Heart left ventricle (tissue), 16 donors: Measurements from ENCODE around the gene NEDD4L. TPM values are rescaled to one million over a fixed set of nuclear protein-coding genes. Genes with fewer than 3 reads are reported as not detected.

Experiments used
- ATAC-seq, 4 donors: fragments of 200-7000 bp; cut with Tn5 transposase; one replicate each; pipeline ENCODE4 v1.9.1; 2020 to 2022; ENCODE audit warnings: moderate library complexity in 4 of 4, mild to moderate bottlenecking in 3 of 4, moderate number of reproducible peaks in 1 of 4
- DNase-seq, 5 donors: peaks; one replicate each; pipeline ENCODE4 v3.0.0-alpha.2; 2020
- H3K27ac ChIP-seq, 12 donors: fragments of 200-600 bp; sonication (generic) in 4 of 12; one replicate each; pipeline versions ENCODE4 v1.5.0 to v1.8.0; 2016 to 2022; ENCODE audit warnings: mild to moderate bottlenecking in 2 of 12
- H3K27me3 ChIP-seq, 9 donors: fragments of 200-600 bp; sonication (generic) in 2 of 9; one replicate each; pipeline versions ENCODE4 v1.5.1 to v1.8.0; 2016 to 2022; ENCODE audit warnings: mild to moderate bottlenecking in 3 of 9
- H3K36me3 ChIP-seq, 9 donors: fragments of 200-600 bp; sonication (generic) in 2 of 9; one replicate each; pipeline versions ENCODE4 v1.5.0 to v1.8.0; 2018 to 2022; ENCODE audit warnings: mild to moderate bottlenecking in 2 of 9
- H3K4me1 ChIP-seq, 12 donors: fragments of 200-600 bp; sonication (generic) in 4 of 12; one replicate each; pipeline versions ENCODE4 v1.5.0 to v1.8.0; 2016 to 2022; ENCODE audit warnings: mild to moderate bottlenecking in 3 of 12
- H3K4me3 ChIP-seq, 12 donors: fragments of 200-600 bp; sonication (generic) in 4 of 12; one replicate each; pipeline versions ENCODE4 v1.5.0 to v1.8.0; 2017 to 2022; ENCODE audit warnings: mild to moderate bottlenecking in 9 of 12, moderate library complexity in 4 of 12
- H3K9me3 ChIP-seq, 12 donors: fragments of 200-600 bp; sonication (generic) in 4 of 12; one replicate each; pipeline versions ENCODE4 v1.5.0 to v1.8.0; 2016 to 2022; ENCODE audit warnings: mild to moderate bottlenecking in 1 of 12
- POLR2A ChIP-seq, 2 donors: fragments of 450-650 bp; IDR thresholded peaks; one replicate each; pipeline ENCODE4 v1.6.1; 2017; ENCODE audit warnings: antibody characterized with exemption in 2 of 2, mild to moderate bottlenecking in 2 of 2, moderate library complexity in 2 of 2
- WGBS, 4 donors: extraction: QIAGEN DNeasy Blood & Tissue Kit in 2 of 4; methylation state at CpG; one replicate each; pipeline versions ENCODE4 v1.1.5 to v1.1.7; 2013 to 2018; 5-methylcytosine and 5-hydroxymethylcytosine counted together
- intact Hi-C, 10 donors: fragments of 100-400 bp; cut with DNase I; formaldehyde crosslinking; loops; one replicate each; pipeline versions ENCODE4 v1.11.1 to v1.14.2; 2022
- polyA plus RNA-seq, 2 donors: library from polyadenylated mRNA; stranded (reverse); fragments of 200-250 nt; gene quantifications; one replicate each; pipeline ENCODE4 v1.2.3, GENCODE V29; 2013
- total RNA-seq, 9 donors: library from RNA; depleted of rRNA in 2 of 9; stranded (reverse); fragments of >200 nt in 2 of 9; fragmentation: NEBNext Ultra II Directional in 3 of 9; extraction: Animal tissue kit (Norgen Biotek cat#: 25700) in 3 of 9; gene quantifications; one replicate each; pipeline versions ENCODE4 v1.1.0 to v1.2.4, GENCODE V29; 2016 to 2023
- TF ChIP-seq, protein P1 (sequence below), 12 donors: fragments of 200-600 bp; sonication (generic) in 4 of 12; IDR thresholded peaks; one replicate each; pipeline versions ENCODE4 v1.5.0 to v1.8.0; 2018 to 2022; ENCODE audit warnings: antibody characterized with exemption in 12 of 12, mild to moderate bottlenecking in 5 of 12
- donor health status: ischemic (EF 13 %, LVEDD 7.1; RV severe dilation, severe dysfunction).
- donor health status: healthy with polysubstance abuse.
- donor health status: DM: no; HTN: yes; CAD: no.
- donor health status: DM: no; HTN: no; CAD: no.
- donor health status: ischemic (EF 25% LVEDD 6.9; RV normal size, moderate dysfunction).
- donor health status: ischemic (EF 25% LVEDD 5.7; RV mildly dilated, moderate dysfunction).
- donor health status: healthy.
- donor health status: DM: yes; HTN: yes; CAD: no.
- donor health status: ischemic (EF 35%, LVEDD 5.7; RV mildly dilated, moderate dysfunction).
- donor health status: nonischemic (EF 11% LVEDD 7.7; RV severe dilation, severe dysfunction).
- donor health status: DM: yes; HTN: yes; CAD: no.
- donor health status: PGD.
- donor health status: ischemic (EF 29% LVEDD 5.4; RV normal size, mild dysfunction).
- donor health status: nonischemic (EF 23%, LVEDD 6.1; RV moderate dilation, normal function).

The NEDD4L gene
- total and polyA plus RNA-seq, 11 donors, result 14.7 to 64.1 (median 51.7) TPM

GRCh38 chr18:58387716-58388115 is 343.7 kb downstream of the NEDD4L start:
- DNase-seq (no peak), ATAC-seq (no peak)
- Histone ChIP-seq H3K36me3 (peaks cover 0 to 96% (median 68%) of the 10 kb centered on the region in 9 donors), H3K4me3 (no peak overlapping the region), H3K4me1 (peaks cover 0 to 16% (median 0%) of the 10 kb centered on the region in 12 donors), H3K27me3 (no peaks in the 10 kb centered on the region), H3K27ac (no peak overlapping the region), H3K9me3 (no peaks in the 10 kb centered on the region)
- TF ChIP-seq, protein P1, sequence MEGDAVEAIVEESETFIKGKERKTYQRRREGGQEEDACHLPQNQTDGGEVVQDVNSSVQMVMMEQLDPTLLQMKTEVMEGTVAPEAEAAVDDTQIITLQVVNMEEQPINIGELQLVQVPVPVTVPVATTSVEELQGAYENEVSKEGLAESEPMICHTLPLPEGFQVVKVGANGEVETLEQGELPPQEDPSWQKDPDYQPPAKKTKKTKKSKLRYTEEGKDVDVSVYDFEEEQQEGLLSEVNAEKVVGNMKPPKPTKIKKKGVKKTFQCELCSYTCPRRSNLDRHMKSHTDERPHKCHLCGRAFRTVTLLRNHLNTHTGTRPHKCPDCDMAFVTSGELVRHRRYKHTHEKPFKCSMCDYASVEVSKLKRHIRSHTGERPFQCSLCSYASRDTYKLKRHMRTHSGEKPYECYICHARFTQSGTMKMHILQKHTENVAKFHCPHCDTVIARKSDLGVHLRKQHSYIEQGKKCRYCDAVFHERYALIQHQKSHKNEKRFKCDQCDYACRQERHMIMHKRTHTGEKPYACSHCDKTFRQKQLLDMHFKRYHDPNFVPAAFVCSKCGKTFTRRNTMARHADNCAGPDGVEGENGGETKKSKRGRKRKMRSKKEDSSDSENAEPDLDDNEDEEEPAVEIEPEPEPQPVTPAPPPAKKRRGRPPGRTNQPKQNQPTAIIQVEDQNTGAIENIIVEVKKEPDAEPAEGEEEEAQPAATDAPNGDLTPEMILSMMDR (IDR thresholded peaks at IDR 0.05), result no peak
- no peak for TF ChIP-seq POLR2A (IDR thresholded peaks at IDR 0.05)
- intact Hi-C loops, result no loop called here
- 82 to 94% (median 92%) methylated on average over 5 of the region's 5 CpGs for WGBS, 4 donors

GRCh38 chr18:58388736-58389135 is 344.7 kb downstream of the NEDD4L start:
- Histone ChIP-seq H3K27ac (no peak overlapping the region), H3K4me1 (peaks cover 0 to 21% (median 0%) of the 10 kb centered on the region in 12 donors), H3K27me3 (no peaks in the 10 kb centered on the region), H3K4me3 (no peak overlapping the region), H3K36me3 (peaks cover 0 to 91% (median 61%) of the 10 kb centered on the region in 9 donors), H3K9me3 (no peaks in the 10 kb centered on the region)
- DNase-seq (no peak), ATAC-seq (no peak)
- intact Hi-C loops, result no loop called here
- TF ChIP-seq POLR2A (IDR thresholded peaks at IDR 0.05), result no peak
- TF ChIP-seq, protein P1 (IDR thresholded peaks at IDR 0.05), result no peak
- 92 to 97% (median 95%) methylated on average over 14 of the region's 14 CpGs for WGBS, 4 donors

DNA sequence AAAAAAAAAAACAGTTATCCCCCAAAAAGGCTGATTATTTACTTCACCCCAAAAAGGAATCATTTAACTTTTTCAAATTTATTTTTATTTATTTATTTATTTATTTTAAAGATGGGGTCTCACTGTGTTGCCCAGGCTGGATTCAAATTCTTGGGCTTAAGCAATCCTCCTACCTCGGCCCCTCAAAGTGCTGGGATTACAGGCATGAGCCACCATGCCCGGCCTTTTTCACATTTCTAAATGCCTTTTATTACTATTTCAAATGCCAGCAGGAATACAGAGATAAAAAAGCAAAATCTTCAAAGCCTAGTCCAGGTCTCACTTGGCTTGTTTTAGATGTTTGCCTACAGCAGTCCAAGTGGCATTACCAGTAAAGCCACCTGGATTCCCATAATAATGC is 345.7 kb downstream of the NEDD4L start:
- Histone ChIP-seq H3K4me3 (no peak overlapping the region), H3K9me3 (no peaks in the 10 kb centered on the region), H3K27ac (peak overlapping the region in 1 of 12 donors; percentile 74), H3K4me1 (peaks cover 0 to 25% (median 0%) of the 10 kb centered on the region in 12 donors), H3K36me3 (peaks cover 0 to 89% (median 51%) of the 10 kb centered on the region in 9 donors), H3K27me3 (no peaks in the 10 kb centered on the region)
- ATAC-seq (no peak), DNase-seq (no peak)
- no peak for TF ChIP-seq POLR2A (IDR thresholded peaks at IDR 0.05)
- TF ChIP-seq, protein P1 (IDR thresholded peaks at IDR 0.05), result no peak
- intact Hi-C loops, result loop anchor here in 1 of 10 donors (10.0 kb wide), 1 partner anchor 375 kb away; no protein-coding TSS in a partner anchor
- WGBS, 4 donors, result 95 to 97% (median 96%) methylated on average over 2 of the region's 2 CpGs

DNA sequence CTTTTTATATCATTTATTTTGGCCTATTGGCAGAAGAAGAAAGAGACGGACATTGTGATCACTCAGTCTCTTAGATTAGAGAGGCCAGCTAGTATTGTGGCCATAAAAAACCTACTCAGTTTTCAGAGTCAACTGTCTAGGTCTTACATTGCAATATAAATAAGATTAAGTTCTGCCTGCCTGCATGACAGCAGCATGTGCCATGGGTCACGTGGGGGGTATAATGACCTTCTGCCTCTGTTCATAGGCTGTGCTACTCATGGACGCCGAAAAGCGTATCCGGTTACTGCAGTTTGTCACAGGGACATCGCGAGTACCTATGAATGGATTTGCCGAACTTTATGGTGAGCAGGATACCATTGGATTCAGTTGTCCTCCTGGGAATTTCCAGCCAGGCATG is 346.4 kb downstream of the NEDD4L start:
- Histone ChIP-seq H3K4me3 (no peak overlapping the region), H3K4me1 (peaks cover 0 to 25% (median 0%) of the 10 kb centered on the region in 12 donors), H3K27ac (peak overlapping the region in 1 of 12 donors; percentile 74), H3K9me3 (no peaks in the 10 kb centered on the region), H3K36me3 (peaks cover 0 to 85% (median 48%) of the 10 kb centered on the region in 9 donors), H3K27me3 (no peaks in the 10 kb centered on the region)
- WGBS, 4 donors, result 92 to 95% (median 95%) methylated on average over 9 of the region's 9 CpGs
- DNase-seq, result no peak
- ATAC-seq, result no peak
- intact Hi-C loops, result loop anchor here in 1 of 10 donors (10.0 kb wide), 1 partner anchor 374 kb away; no protein-coding TSS in a partner anchor
- TF ChIP-seq, protein P1 (IDR thresholded peaks at IDR 0.05), result no peak
- no peak for TF ChIP-seq POLR2A (IDR thresholded peaks at IDR 0.05)
